H9 (cell line): ENCODE results near the gene SPATA46. TPM values are rescaled to one million over a fixed set of nuclear protein-coding genes. Genes with fewer than 3 reads are reported as not detected.

Source experiments
- DNase-seq: peaks from one replicate; pipeline ENCODE4 v3.0.0-alpha.2; 2017
- H2AFZ ChIP-seq: one replicate; pipeline ENCODE4 v1.6.1; 2013; ENCODE audit warnings: mild to moderate bottlenecking, low read length, control low read depth, moderate library complexity
- H2AK5ac ChIP-seq: 2 replicates; pipeline ENCODE4 v1.6.1; 2013; ENCODE audit warnings: low read length, control low read depth, mixed read lengths; ENCODE audit not compliant: insufficient read length
- H2BK120ac ChIP-seq: one replicate; pipeline ENCODE4 v1.6.1; 2013; ENCODE audit warnings: low read depth, mild to moderate bottlenecking, low read length, control low read depth, inconsistent platforms; ENCODE audit not compliant: poor library complexity, severe bottlenecking
- H2BK12ac ChIP-seq: 2 replicates; pipeline ENCODE4 v1.6.1; 2013; ENCODE audit warnings: low read length, control low read depth, mixed read lengths, low read depth; ENCODE audit not compliant: insufficient read length
- H2BK15ac ChIP-seq: 2 replicates; pipeline ENCODE4 v1.6.1; 2013; ENCODE audit warnings: low read depth, low read length, control low read depth
- H2BK20ac ChIP-seq: one replicate; pipeline ENCODE4 v1.6.1; 2013; ENCODE audit warnings: low read depth, mild to moderate bottlenecking, low read length, control low read depth, inconsistent platforms; ENCODE audit not compliant: poor library complexity, severe bottlenecking
- H2BK5ac ChIP-seq: 2 replicates; pipeline ENCODE4 v1.6.1; 2013; ENCODE audit warnings: low read length, control low read depth, mixed read lengths; ENCODE audit not compliant: insufficient read length
- H3K14ac ChIP-seq: 2 replicates; pipeline ENCODE4 v1.6.1; 2013; ENCODE audit warnings: low read length, control low read depth; ENCODE audit not compliant: insufficient read depth
- H3K18ac ChIP-seq: 2 replicates; pipeline ENCODE4 v1.6.1; 2013; ENCODE audit warnings: low read depth, mild to moderate bottlenecking, mixed read lengths, low read length, control low read depth; ENCODE audit not compliant: insufficient read length
- H3K23ac ChIP-seq: 2 replicates; pipeline ENCODE4 v1.6.1; 2013; ENCODE audit warnings: low read length, control low read depth, mixed read lengths, low read depth; ENCODE audit not compliant: insufficient read length
- H3K23me2 ChIP-seq: 2 replicates; pipeline ENCODE4 v1.6.1; 2013; ENCODE audit warnings: low read depth, mild to moderate bottlenecking, mixed read lengths, low read length, control low read depth; ENCODE audit not compliant: insufficient read length, poor library complexity, severe bottlenecking
- H3K27ac ChIP-seq: 2 replicates; pipeline ENCODE4 v1.5.1; 2013; ENCODE audit warnings: low read length, control low read depth, mixed read lengths, low read depth; ENCODE audit not compliant: insufficient read length
- H3K27me3 ChIP-seq: 2 replicates; pipeline ENCODE4 v1.6.1; 2013; ENCODE audit warnings: low read length, control low read depth, inconsistent platforms; ENCODE audit not compliant: insufficient read depth
- H3K4ac ChIP-seq: 2 replicates; pipeline ENCODE4 v1.6.1; 2013; ENCODE audit warnings: low read depth, mild to moderate bottlenecking, control low read depth, inconsistent platforms, low read length, moderate library complexity
- H3K4me1 ChIP-seq: 2 replicates; pipeline ENCODE4 v1.6.1; 2013; ENCODE audit warnings: low read length, control low read depth, inconsistent platforms; ENCODE audit not compliant: insufficient read depth
- H3K4me2 ChIP-seq: 2 replicates; pipeline ENCODE4 v1.6.1; 2013; ENCODE audit warnings: low read length, control low read depth, mixed read lengths; ENCODE audit not compliant: insufficient read length, insufficient read depth
- H3K56ac ChIP-seq: 2 replicates; pipeline ENCODE4 v1.6.1; 2013; ENCODE audit warnings: low read depth, mild to moderate bottlenecking, mixed read lengths, low read length, control low read depth; ENCODE audit not compliant: insufficient read length
- H3K79me1 ChIP-seq: 2 replicates; pipeline ENCODE4 v1.6.1; 2013; ENCODE audit warnings: low read depth, mild to moderate bottlenecking, moderate library complexity, low read length, control low read depth, inconsistent platforms; ENCODE audit not compliant: insufficient read depth, poor library complexity, severe bottlenecking
- H3K79me2 ChIP-seq: 2 replicates; pipeline ENCODE4 v1.6.1; 2013; ENCODE audit warnings: low read length, control low read depth, inconsistent platforms; ENCODE audit not compliant: insufficient read depth
- H3K9ac ChIP-seq: 2 replicates; pipeline ENCODE4 v1.6.1; 2013; ENCODE audit warnings: low read length, control low read depth, mixed read lengths; ENCODE audit not compliant: insufficient read length; ENCODE audit errors: extremely low read depth
- H3K9me3 ChIP-seq: one replicate; pipeline ENCODE4 v1.6.1; 2013; ENCODE audit warnings: low read depth, low read length, inconsistent platforms; ENCODE audit not compliant: control insufficient read depth
- H3T11ph ChIP-seq: one replicate; pipeline ENCODE4 v1.6.1; 2013; ENCODE audit warnings: mild to moderate bottlenecking, low read length, control low read depth, inconsistent platforms
- H4K20me1 ChIP-seq: one replicate; pipeline ENCODE4 v1.6.1; 2013; ENCODE audit not compliant: control insufficient read depth, insufficient read length, insufficient read depth
- H4K5ac ChIP-seq: 2 replicates; pipeline ENCODE4 v1.6.1; 2013; ENCODE audit warnings: low read depth, mild to moderate bottlenecking, mixed read lengths, low read length, control low read depth; ENCODE audit not compliant: insufficient read length
- H4K8ac ChIP-seq: replicated peaks from 2 replicates; pipeline ENCODE4 v1.6.1; 2013; ENCODE audit warnings: low read length, control low read depth, mixed read lengths, low read depth; ENCODE audit not compliant: insufficient read length
- H4K91ac ChIP-seq: 2 replicates; pipeline ENCODE4 v1.6.1; 2013; ENCODE audit warnings: low read depth, mild to moderate bottlenecking, moderate library complexity, mixed read lengths, low read length, control low read depth; ENCODE audit not compliant: insufficient read length
- H3K27ac Mint-ChIP-seq, 3 experiments: 2 replicates in 2 of 3; 3 replicates in 1 of 3; pipeline ENCODE4 v1.8.0; 2020 to 2021; ENCODE audit warnings: mixed read lengths in 3 of 3, mild to moderate bottlenecking in 1 of 3, moderate library complexity in 1 of 3
- H3K27me3 Mint-ChIP-seq: 2 replicates; pipeline ENCODE4 v1.8.0; 2021; ENCODE audit warnings: low read depth, mild to moderate bottlenecking, moderate library complexity, mixed read lengths
- H3K36me3 Mint-ChIP-seq, 3 experiments: 2 replicates in 2 of 3; 3 replicates in 1 of 3; pipeline ENCODE4 v1.8.0; 2020 to 2021; ENCODE audit warnings: low read depth in 3 of 3, mixed read lengths in 3 of 3; ENCODE audit not compliant: insufficient read depth in 1 of 3
- H3K4me1 Mint-ChIP-seq, 2 experiments: 2 replicates each; pipeline ENCODE4 v1.8.0; 2020; ENCODE audit warnings: mixed read lengths in 2 of 2
- H3K4me3 Mint-ChIP-seq, 2 experiments: 2 replicates in 1 of 2; 3 replicates in 1 of 2; pipeline ENCODE4 v1.8.0; 2020 to 2021; ENCODE audit warnings: mild to moderate bottlenecking in 2 of 2, mixed read lengths in 2 of 2, moderate library complexity in 1 of 2
- H3K9me3 Mint-ChIP-seq, 2 experiments: 2 replicates in 1 of 2; 3 replicates in 1 of 2; pipeline ENCODE4 v1.8.0; 2020; ENCODE audit warnings: mild to moderate bottlenecking in 2 of 2, mixed read lengths in 2 of 2, moderate library complexity in 1 of 2
- WGBS: extraction: QIAGEN DNeasy Blood & Tissue Kit; methylation state at CpG from one replicate; pipeline ENCODE4 v1.1.7; 2013; ENCODE audit warnings: missing lambda C conversion rate, low lambda C conversion rate, mixed read lengths; ENCODE audit not compliant: insufficient read length; ENCODE audit errors: extremely low coverage; 5-methylcytosine and 5-hydroxymethylcytosine counted together
- total RNA-seq: library from RNA; stranded (reverse); gene quantifications from 2 replicates; pipeline ENCODE4 v1.2.1, GENCODE V29; 2021
- TF ChIP-seq, protein P1 (sequence below): fragments of 200-600 bp; sonication (generic); conservative IDR thresholded peaks from 3 replicates; pipeline ENCODE4 v1.8.0; 2021; ENCODE audit warnings: antibody characterized with exemption, mild to moderate bottlenecking

SPATA46 gene
- total RNA-seq, 1 experiment from 2014 or later: not detected

DNA sequence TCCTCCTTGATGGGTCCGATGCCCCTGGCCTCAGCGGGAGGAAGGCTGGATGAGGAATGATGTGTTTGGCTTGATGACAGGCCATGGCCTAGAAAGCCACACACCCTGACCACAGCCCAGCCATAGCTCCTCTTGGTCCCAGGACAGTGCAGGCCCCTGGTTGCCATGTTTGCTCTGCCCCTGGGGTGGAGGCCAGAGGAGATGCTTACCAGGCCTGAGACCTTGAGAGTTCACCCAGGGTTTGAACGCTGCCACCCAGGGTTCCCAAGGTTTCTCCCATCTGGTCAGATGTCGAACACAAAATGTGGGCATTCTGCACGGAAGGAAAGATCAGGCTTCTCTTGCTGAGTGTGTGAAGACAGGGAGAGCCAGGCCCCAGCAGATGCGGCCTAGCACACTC, 7.5 kb upstream of the SPATA46 start:
- no peaks in the 10 kb centered on the region for H3K23me2 ChIP-seq
- H4K8ac ChIP-seq: no peak overlapping the region
- H3K27ac Mint-ChIP-seq: peak overlapping the region in 2 of 3 experiments; percentile 70 to 88; a peak in 3 of 7 replicates
- H3K36me3 Mint-ChIP-seq: peaks cover 8 to 23% (median 18%) of the 10 kb centered on the region in 3 experiments; a peak in 6 of 7 replicates
- H3T11ph ChIP-seq: no peak overlapping the region
- no peak overlapping the region for H2BK120ac ChIP-seq
- no peaks in the 10 kb centered on the region for H3K79me1 ChIP-seq
- H2BK12ac ChIP-seq: no peak overlapping the region
- no CpG with 5 or more reads among the region's 6 CpGs for WGBS
- no peak overlapping the region for H3K4ac ChIP-seq
- H3K18ac ChIP-seq: no peak overlapping the region
- H3K9ac ChIP-seq: no peak overlapping the region
- no peak overlapping the region for H3K27ac ChIP-seq
- no peak overlapping the region for H3K14ac ChIP-seq
- no peaks in the 10 kb centered on the region for H3K27me3 ChIP-seq
- DNase-seq: no peak
- H3K79me2 ChIP-seq: no peaks in the 10 kb centered on the region
- no peak overlapping the region for H3K4me3 Mint-ChIP-seq
- H3K27me3 Mint-ChIP-seq: no peaks in the 10 kb centered on the region; the same call in none of the 2 replicates
- H4K91ac ChIP-seq: no peak overlapping the region
- H3K56ac ChIP-seq: no peak overlapping the region
- no peaks in the 10 kb centered on the region for H4K20me1 ChIP-seq
- H2BK15ac ChIP-seq: no peak overlapping the region
- H3K4me2 ChIP-seq: no peak overlapping the region
- no peak overlapping the region for H4K5ac ChIP-seq
- H2BK20ac ChIP-seq: no peak overlapping the region
- H3K9me3 Mint-ChIP-seq: no peaks in the 10 kb centered on the region
- no peak overlapping the region for H2AFZ ChIP-seq
- H3K9me3 ChIP-seq: no peaks in the 10 kb centered on the region
- H3K4me1 ChIP-seq: no peaks in the 10 kb centered on the region
- peaks cover 16 to 18% of the 10 kb centered on the region in 2 experiments for H3K4me1 Mint-ChIP-seq
- H2BK5ac ChIP-seq: no peak overlapping the region
- TF ChIP-seq, protein P1, sequence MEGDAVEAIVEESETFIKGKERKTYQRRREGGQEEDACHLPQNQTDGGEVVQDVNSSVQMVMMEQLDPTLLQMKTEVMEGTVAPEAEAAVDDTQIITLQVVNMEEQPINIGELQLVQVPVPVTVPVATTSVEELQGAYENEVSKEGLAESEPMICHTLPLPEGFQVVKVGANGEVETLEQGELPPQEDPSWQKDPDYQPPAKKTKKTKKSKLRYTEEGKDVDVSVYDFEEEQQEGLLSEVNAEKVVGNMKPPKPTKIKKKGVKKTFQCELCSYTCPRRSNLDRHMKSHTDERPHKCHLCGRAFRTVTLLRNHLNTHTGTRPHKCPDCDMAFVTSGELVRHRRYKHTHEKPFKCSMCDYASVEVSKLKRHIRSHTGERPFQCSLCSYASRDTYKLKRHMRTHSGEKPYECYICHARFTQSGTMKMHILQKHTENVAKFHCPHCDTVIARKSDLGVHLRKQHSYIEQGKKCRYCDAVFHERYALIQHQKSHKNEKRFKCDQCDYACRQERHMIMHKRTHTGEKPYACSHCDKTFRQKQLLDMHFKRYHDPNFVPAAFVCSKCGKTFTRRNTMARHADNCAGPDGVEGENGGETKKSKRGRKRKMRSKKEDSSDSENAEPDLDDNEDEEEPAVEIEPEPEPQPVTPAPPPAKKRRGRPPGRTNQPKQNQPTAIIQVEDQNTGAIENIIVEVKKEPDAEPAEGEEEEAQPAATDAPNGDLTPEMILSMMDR: no peak
- H2AK5ac ChIP-seq: no peak overlapping the region
- H3K23ac ChIP-seq: no peak overlapping the region
